GM23338 (cell line): ENCODE measurements around the gene CTNNA3. TPM values are rescaled to one million over a fixed set of nuclear protein-coding genes. Genes with fewer than 3 reads are reported as not detected.

ENCODE experiments used
- ATAC-seq: fragments of 200-7000 bp; cut with Tn5 transposase; 3 replicates; pipeline ENCODE4 v1.9.1; 2020
- DNase-seq: peaks from one replicate; pipeline ENCODE4 v3.0.0-alpha.2; 2015; ENCODE audit warnings: low spot score
- H2AFZ ChIP-seq: fragments of 200-600 bp; sonication (generic); 2 replicates; pipeline ENCODE4 v1.8.0; 2016; ENCODE audit warnings: antibody characterized with exemption, mild to moderate bottlenecking, moderate library complexity
- H3F3A ChIP-seq: fragments of 200-600 bp; sonication (generic); replicated peaks from 2 replicates; pipeline ENCODE4 v1.8.0; 2017; ENCODE audit warnings: antibody characterized with exemption, mixed run types, low read depth
- H3K27ac ChIP-seq: fragments of 200-600 bp; sonication (generic); 2 replicates; pipeline ENCODE4 v1.6.1; 2016; ENCODE audit warnings: low read depth
- H3K27me3 ChIP-seq: fragments of 200-600 bp; sonication (generic); 2 replicates; pipeline ENCODE4 v1.8.0; 2016; ENCODE audit warnings: mild to moderate bottlenecking, mixed run types, moderate library complexity; ENCODE audit not compliant: insufficient read depth
- H3K36me3 ChIP-seq: fragments of 200-600 bp; sonication (generic); 2 replicates; pipeline ENCODE4 v1.8.0; 2016; ENCODE audit warnings: mild to moderate bottlenecking; ENCODE audit not compliant: insufficient read depth
- H3K4me1 ChIP-seq: fragments of 200-600 bp; sonication (generic); 2 replicates; pipeline ENCODE4 v1.8.0; 2016; ENCODE audit warnings: mild to moderate bottlenecking, moderate library complexity; ENCODE audit not compliant: insufficient read depth
- H3K4me2 ChIP-seq: fragments of 200-600 bp; sonication (generic); 2 replicates; pipeline ENCODE4 v1.7.1; 2017; ENCODE audit warnings: mixed run types
- H3K4me3 ChIP-seq: fragments of 200-600 bp; sonication (generic); 2 replicates; pipeline ENCODE4 v1.6.1; 2016; ENCODE audit warnings: mixed run types
- H3K79me2 ChIP-seq: fragments of 200-600 bp; sonication (generic); replicated peaks from 2 replicates; pipeline ENCODE4 v1.8.0; 2017; ENCODE audit warnings: mild to moderate bottlenecking; ENCODE audit not compliant: insufficient read depth
- H3K9me2 ChIP-seq: fragments of 200-600 bp; sonication (generic); 2 replicates; pipeline ENCODE4 v1.8.0; 2017; ENCODE audit not compliant: insufficient read depth
- H4K20me1 ChIP-seq: fragments of 200-600 bp; sonication (generic); replicated peaks from 2 replicates; pipeline ENCODE4 v1.8.0; 2017; ENCODE audit warnings: mild to moderate bottlenecking; ENCODE audit not compliant: insufficient read depth
- H3K27ac Mint-ChIP-seq: 2 replicates; pipeline ENCODE4 v1.8.0; 2020; ENCODE audit warnings: inconsistent platforms, mild to moderate bottlenecking, moderate library complexity, mixed read lengths
- H3K27me3 Mint-ChIP-seq: 3 replicates; pipeline ENCODE4 v1.8.0; 2022; ENCODE audit warnings: low read depth, mild to moderate bottlenecking, moderate library complexity, mixed read lengths, inconsistent platforms; ENCODE audit not compliant: insufficient read depth, poor library complexity
- H3K36me3 Mint-ChIP-seq: 3 replicates; pipeline ENCODE4 v1.8.0; 2021; ENCODE audit warnings: low read depth, mild to moderate bottlenecking, inconsistent platforms, moderate library complexity, mixed read lengths
- H3K4me1 Mint-ChIP-seq: 3 replicates; pipeline ENCODE4 v1.8.0; 2020; ENCODE audit warnings: mild to moderate bottlenecking, inconsistent platforms, mixed read lengths
- H3K4me3 Mint-ChIP-seq: 3 replicates; pipeline ENCODE4 v1.8.0; 2021; ENCODE audit warnings: moderate library complexity, mild to moderate bottlenecking, inconsistent platforms, mixed read lengths
- H3K9me3 Mint-ChIP-seq: 3 replicates; pipeline ENCODE4 v1.8.0; 2020; ENCODE audit warnings: moderate library complexity, mild to moderate bottlenecking, inconsistent platforms, mixed read lengths
- CREB1 ChIP-seq: fragments of 250-450 bp; sonication (Bioruptor Pico); IDR thresholded peaks from 2 replicates; pipeline ENCODE4 v1.5.0; 2020; ENCODE audit warnings: low read depth, mild to moderate bottlenecking, moderate library complexity
- CTCF ChIP-seq, 2 experiments: fragments of 200-600 bp in 1 of 2; sonication (generic) in 1 of 2; conservative IDR thresholded peaks; 2 replicates each; pipeline versions ENCODE4 v1.5.1 to v1.6.1; 2016 to 2017; ENCODE audit warnings: antibody characterized with exemption in 2 of 2, low read depth in 2 of 2, mild to moderate bottlenecking in 2 of 2, moderate library complexity in 1 of 2
- ETS1 ChIP-seq: IDR thresholded peaks from 2 replicates; pipeline ENCODE4 v1.6.1; 2016; ENCODE audit warnings: antibody characterized with exemption
- EZH2 ChIP-seq: fragments of 200-600 bp; sonication (generic); IDR thresholded peaks from one replicate; pipeline ENCODE4 v1.8.0; 2017; ENCODE audit warnings: antibody characterized with exemption, mild to moderate bottlenecking, low read depth; ENCODE audit not compliant: unreplicated experiment
- EZH2phosphoT487 ChIP-seq: fragments of 200-600 bp; sonication (generic); IDR thresholded peaks from one replicate; pipeline ENCODE4 v1.8.1; 2018; ENCODE audit warnings: antibody characterized with exemption; ENCODE audit not compliant: unreplicated experiment
- JUNB ChIP-seq: IDR thresholded peaks from one replicate; pipeline ENCODE4 v1.6.1; 2016; ENCODE audit warnings: antibody characterized with exemption; ENCODE audit not compliant: unreplicated experiment
- NANOG ChIP-seq: IDR thresholded peaks from 2 replicates; pipeline ENCODE4 v1.6.1; 2016; ENCODE audit warnings: antibody characterized with exemption, borderline replicate concordance
- POLR2AphosphoS5 ChIP-seq: IDR thresholded peaks from 2 replicates; pipeline ENCODE4 v1.6.1; 2016; ENCODE audit warnings: antibody characterized with exemption, low read depth
- REST ChIP-seq: IDR thresholded peaks from one replicate; pipeline ENCODE4 v1.6.1; 2018; ENCODE audit warnings: antibody characterized with exemption; ENCODE audit not compliant: unreplicated experiment
- ZNF114 ChIP-seq: fragments of 250-450 bp; sonication (Bioruptor Pico); IDR thresholded peaks from 2 replicates; pipeline ENCODE4 v1.5.0; 2020; ENCODE audit warnings: mild to moderate bottlenecking, moderate library complexity
- ZNF331 ChIP-seq: fragments of 250-450 bp; sonication (Bioruptor Pico); IDR thresholded peaks from 2 replicates; pipeline ENCODE4 v1.5.0; 2020; ENCODE audit warnings: low read depth, mild to moderate bottlenecking, moderate library complexity
- polyA plus RNA-seq: library from polyadenylated mRNA; unstranded; fragments of >200 nt; fragmentation: Nextera tagmentation; extraction: Ambion mirVana; gene quantifications from 2 replicates; pipeline ENCODE4 v1.2.1, GENCODE V29; 2016
- total RNA-seq: library from RNA; depleted of rRNA; stranded (reverse); fragments of >200 nt; shearing (Covaris generic); gene quantifications from 2 replicates; pipeline ENCODE4 v1.2.3, GENCODE V29; 2014

The CTNNA3 gene
- total and polyA plus RNA-seq, 2 experiments from 2014 or later, result 0.71 to 3.3 TPM

- Histone ChIP-seq H3F3A (no peaks in the 10 kb centered on the region), H3K27me3 (no peaks in the 10 kb centered on the region), H3K4me3 (no peak overlapping the region), H2AFZ (no peak overlapping the region), H3K4me1 (no peaks in the 10 kb centered on the region), H3K27ac (no peak overlapping the region), H3K36me3 (no peaks in the 10 kb centered on the region), H3K79me2 (no peaks in the 10 kb centered on the region), H3K9me2 (0 out of 2 replicates have a peak, but pooled peaks cover 8% of the 10 kb centered on the region), H3K4me2 (no peak overlapping the region), H4K20me1 (no peaks in the 10 kb centered on the region)
- no peak overlapping the region for H3K4me3 Mint-ChIP-seq
- no peak for DNase-seq
- no peak overlapping the region for H3K27ac Mint-ChIP-seq
- H3K4me1 Mint-ChIP-seq, result no peaks in the 10 kb centered on the region
- no peak for ATAC-seq
- no peaks in the 10 kb centered on the region for H3K36me3 Mint-ChIP-seq
- peaks cover 2% of the 10 kb centered on the region for H3K27me3 Mint-ChIP-seq
- no peaks in the 10 kb centered on the region for H3K9me3 Mint-ChIP-seq
- no peak for TF ChIP-seq EZH2phosphoT487
- TF ChIP-seq CREB1 (CRISPR knock-in tag), result no peak
- no peak for TF ChIP-seq NANOG
- no peak for TF ChIP-seq CTCF (conservative IDR thresholded peaks at IDR 0.05; ENCODE audit: low read depth in 2 of 2)
- no peak for TF ChIP-seq REST
- no peak for TF ChIP-seq ZNF114
Measured at GRCh38 chr10:67079126-67079525, 616.9 kb downstream of the CTNNA3 start.

- no peak overlapping the region for H2AFZ ChIP-seq
- H3K9me3 Mint-ChIP-seq, result no peaks in the 10 kb centered on the region
- H4K20me1 ChIP-seq, result no peaks in the 10 kb centered on the region
- H3K4me3 Mint-ChIP-seq, result no peak overlapping the region
- no peak overlapping the region for H3K27ac ChIP-seq
- no peaks in the 10 kb centered on the region for H3K27me3 ChIP-seq
- peaks cover 2% of the 10 kb centered on the region for H3K27me3 Mint-ChIP-seq
- H3K79me2 ChIP-seq, result no peaks in the 10 kb centered on the region
- no peaks in the 10 kb centered on the region for H3K4me1 ChIP-seq
- no peak overlapping the region for H3K4me3 ChIP-seq
- H3K9me2 ChIP-seq, result 0 out of 2 replicates have a peak, but pooled peaks cover 8% of the 10 kb centered on the region
- H3K36me3 Mint-ChIP-seq, result no peaks in the 10 kb centered on the region
- DNase-seq, result no peak
- H3K4me1 Mint-ChIP-seq, result no peaks in the 10 kb centered on the region
- no peak overlapping the region for H3K27ac Mint-ChIP-seq
- no peak for ATAC-seq
- no peaks in the 10 kb centered on the region for H3F3A ChIP-seq
- H3K36me3 ChIP-seq, result no peaks in the 10 kb centered on the region
- no peak overlapping the region for H3K4me2 ChIP-seq
- no peak for TF ChIP-seq CTCF (conservative IDR thresholded peaks at IDR 0.05; ENCODE audit: low read depth in 2 of 2)
- no peak for TF ChIP-seq CREB1 (CRISPR knock-in tag)
- no peak for TF ChIP-seq EZH2
- no peak for TF ChIP-seq ETS1
- no peak for TF ChIP-seq ZNF331 (CRISPR knock-in tag)
- no peak for TF ChIP-seq ZNF114
- no peak for TF ChIP-seq POLR2AphosphoS5
- no peak for TF ChIP-seq NANOG
- no peak for TF ChIP-seq JUNB
Measured at GRCh38 chr10:67077376-67077775, 618.6 kb downstream of the CTNNA3 start.
